H1 (cell line): ENCODE data around the gene NKAIN4. TPM values are rescaled to one million over a fixed set of nuclear protein-coding genes. Genes with fewer than 3 reads are reported as not detected.
A peak's percentile ranks its signal among the peaks of the same experiment; 100 is the strongest.

Experiments used
- CBX8 ChIP-seq: fragments of 300-800, 300-1000 bp; sonication (generic); IDR thresholded peaks from 2 replicates; pipeline ENCODE4 v1.7.1; 2016; ENCODE audit warnings: low read depth, low read length, borderline replicate concordance
- CHD2 ChIP-seq: IDR thresholded peaks from 2 replicates; pipeline ENCODE4 v1.6.1; 2012; ENCODE audit warnings: low read length, improper control_type of control experiment
- KDM4A ChIP-seq: IDR thresholded peaks from one replicate; pipeline ENCODE4 v1.7.1; 2012; ENCODE audit warnings: low read depth, mild to moderate bottlenecking, moderate library complexity, low read length, inconsistent platforms; ENCODE audit not compliant: severe bottlenecking
- MAFK ChIP-seq: IDR thresholded peaks from 2 replicates; pipeline ENCODE4 v1.6.1; 2012; ENCODE audit warnings: low read depth, mild to moderate bottlenecking, improper control_type of control experiment, low read length
- POLR2AphosphoS5 ChIP-seq: IDR thresholded peaks from 2 replicates; pipeline ENCODE4 v1.6.1; 2011; ENCODE audit warnings: low read depth, low read length
- TAF1 ChIP-seq: IDR thresholded peaks from 2 replicates; pipeline ENCODE4 v1.6.1; 2011; ENCODE audit warnings: mild to moderate bottlenecking, low read depth, low read length
- USF2 ChIP-seq: IDR thresholded peaks from 2 replicates; pipeline ENCODE4 v1.6.1; 2011; ENCODE audit warnings: low read length, improper control_type of control experiment
- polyA plus RNA-seq, 7 experiments: library from polyadenylated mRNA; depleted of rRNA in 3 of 7; stranded (reverse) in 5 of 7; unstranded in 2 of 7; fragments of >200 nt in 5 of 7; fragments of 200-250 nt in 2 of 7; gene quantifications; 1 replicate in 5 of 7; 2 replicates in 1 of 7; 4 replicates in 1 of 7; pipeline versions ENCODE4 v1.2.1 to v1.2.3, GENCODE V29; 2011 to 2013; ENCODE audit warnings: missing spikeins in 2 of 7, mixed read lengths in 2 of 7
- total RNA-seq: library from RNA; stranded (reverse); fragmentation: NEBNext Ultra II Directional; extraction: Animal tissue kit (Norgen Biotek cat#: 25700); gene quantifications from 2 replicates; pipeline ENCODE4 v1.2.1, GENCODE V29; 2021

The NKAIN4 gene
- total and polyA plus RNA-seq, 2 of the 8 experiments (the other 6 are each of a cell fraction or from before 2014, with no cell fraction given), result 6.9 to 17.0 TPM

GRCh38 chr20:63280929-63281545, 26.8 kb upstream of the NKAIN4 start (continued):
- no peak for TF ChIP-seq KDM4A
- 0 out of 2 replicates have a peak, but pooled peaks have one; percentile 8 for TF ChIP-seq USF2
- no peak for TF ChIP-seq CBX8
- TF ChIP-seq TAF1, result no peak
- 0 out of 2 replicates have a peak, but pooled peaks have one; percentile 28 for TF ChIP-seq POLR2AphosphoS5
- TF ChIP-seq MAFK, result no peak
- TF ChIP-seq CHD2, result no peak
